NCI-H2196 treated with DMSO at 0.1 percent for 48 hours (cell line): ENCODE results near the gene TMEM151A.
"Not testable (repeated sequence)": the region's sequence is repeated elsewhere in the genome, so short reads cannot be mapped to it uniquely, and the experiment has no call there.

Source experiments
- DNase-seq: peaks from one replicate; lab custom pipeline; 2025; ENCODE audit not compliant: unreplicated experiment; lab: John Stamatoyannopoulos, UW

The TMEM151A gene

GRCh38 chr11:66297610-66298009, 5.9 kb downstream of the TMEM151A start:
- DNase-seq, result no peak

DNA sequence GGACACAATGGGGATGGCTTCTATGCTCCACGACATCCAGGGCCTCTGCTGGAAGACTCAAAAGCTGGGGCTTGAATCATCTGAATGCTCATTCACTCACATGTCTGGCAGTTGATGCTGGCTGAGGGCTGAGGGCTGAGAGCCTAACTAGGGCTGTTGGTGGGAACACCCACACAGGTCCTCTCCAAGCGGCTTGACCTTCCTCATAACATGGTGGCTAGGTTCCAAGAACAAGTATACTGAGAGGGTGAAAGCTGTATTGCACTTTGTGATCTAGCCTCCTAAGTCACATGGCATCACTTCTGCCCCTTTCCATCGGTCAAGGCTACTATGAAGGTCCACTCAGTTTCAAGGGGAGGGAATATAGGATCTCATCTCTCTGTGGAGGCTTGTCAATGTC, 7.5 kb downstream of the TMEM151A start:
- DNase-seq, result no peak

GRCh38 chr11:66302656-66303055, 11.0 kb downstream of the TMEM151A start:
- no peak for DNase-seq

DNA sequence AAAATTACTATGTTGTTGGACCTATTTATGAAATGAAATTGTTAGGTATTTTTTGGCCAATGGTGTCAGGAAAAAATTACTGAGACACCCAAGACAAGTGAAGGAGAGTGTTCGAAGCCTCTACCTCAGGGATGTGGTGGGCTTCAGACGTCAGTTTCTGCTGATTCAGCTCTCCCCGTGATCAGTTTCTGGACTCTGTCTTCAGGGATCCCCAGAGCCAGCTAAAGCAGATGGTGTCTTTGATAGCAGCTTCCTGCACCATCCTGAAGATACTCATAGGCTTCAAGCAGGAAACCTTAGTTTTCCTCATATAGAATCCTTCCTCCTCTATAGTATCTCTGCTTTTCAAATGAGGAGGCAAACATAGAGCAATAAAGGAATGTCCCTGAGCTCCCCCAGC, 17.8 kb downstream of the TMEM151A start:
- no peak for DNase-seq

GRCh38 chr11:66310324-66310723, 18.6 kb downstream of the TMEM151A start:
- no peak for DNase-seq

DNA sequence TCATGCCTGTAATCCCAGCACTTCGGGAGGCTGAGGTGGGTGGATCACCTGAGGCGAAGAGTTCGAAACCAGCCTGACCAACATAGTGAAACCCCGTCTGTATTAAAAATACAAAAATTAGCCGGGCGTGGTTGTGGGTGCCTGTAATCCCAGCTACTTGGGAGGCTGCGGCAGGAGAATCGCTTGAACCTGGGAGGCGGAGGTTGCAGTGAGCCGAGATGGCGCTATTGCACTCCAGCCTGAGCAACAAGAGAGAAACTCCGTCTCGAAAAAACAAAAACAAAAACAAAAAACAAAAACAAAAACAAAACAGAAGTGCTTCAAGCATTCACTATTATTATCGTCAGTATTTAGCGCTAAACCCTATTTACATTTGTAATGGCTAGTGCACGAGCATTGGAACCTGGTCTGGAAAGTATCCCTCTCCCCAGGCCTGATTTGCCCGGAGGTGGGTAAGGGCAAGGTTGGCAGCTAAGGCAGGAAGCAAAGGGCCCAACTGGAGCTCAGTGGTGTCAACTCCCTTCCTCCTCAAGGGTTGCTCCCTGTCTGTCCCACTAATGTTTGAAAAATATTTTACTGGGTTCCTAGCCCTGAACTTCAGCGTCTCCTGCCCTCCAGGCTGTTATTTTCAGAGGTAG, 19.2 kb downstream of the TMEM151A start:
- DNase-seq, result not testable (repeated sequence)

DNA sequence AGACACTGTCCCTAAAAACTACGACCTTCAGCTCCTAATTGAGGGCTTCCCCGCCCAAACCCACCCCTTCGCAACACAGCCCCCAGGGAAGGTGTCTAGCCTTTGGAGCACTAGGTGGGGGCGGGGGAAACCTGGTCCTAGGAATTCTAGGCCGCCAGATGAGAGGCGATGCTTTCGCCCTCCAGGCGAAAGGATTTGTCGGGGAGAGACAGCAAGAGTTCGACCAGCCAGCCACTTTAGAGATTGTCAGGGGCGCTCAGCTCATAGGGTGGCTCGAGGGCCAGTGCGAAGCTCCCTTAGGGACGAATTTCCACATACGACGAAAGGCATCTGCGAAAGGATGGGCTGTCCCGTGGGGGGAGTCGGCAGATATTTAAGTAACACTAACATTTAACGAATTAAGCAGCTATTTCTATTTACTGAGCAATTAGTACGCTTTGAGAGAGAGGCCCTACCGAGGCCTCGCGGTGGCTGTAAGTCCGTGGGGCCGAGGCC, 19.8 kb downstream of the TMEM151A start:
- DNase-seq, result no peak

DNA sequence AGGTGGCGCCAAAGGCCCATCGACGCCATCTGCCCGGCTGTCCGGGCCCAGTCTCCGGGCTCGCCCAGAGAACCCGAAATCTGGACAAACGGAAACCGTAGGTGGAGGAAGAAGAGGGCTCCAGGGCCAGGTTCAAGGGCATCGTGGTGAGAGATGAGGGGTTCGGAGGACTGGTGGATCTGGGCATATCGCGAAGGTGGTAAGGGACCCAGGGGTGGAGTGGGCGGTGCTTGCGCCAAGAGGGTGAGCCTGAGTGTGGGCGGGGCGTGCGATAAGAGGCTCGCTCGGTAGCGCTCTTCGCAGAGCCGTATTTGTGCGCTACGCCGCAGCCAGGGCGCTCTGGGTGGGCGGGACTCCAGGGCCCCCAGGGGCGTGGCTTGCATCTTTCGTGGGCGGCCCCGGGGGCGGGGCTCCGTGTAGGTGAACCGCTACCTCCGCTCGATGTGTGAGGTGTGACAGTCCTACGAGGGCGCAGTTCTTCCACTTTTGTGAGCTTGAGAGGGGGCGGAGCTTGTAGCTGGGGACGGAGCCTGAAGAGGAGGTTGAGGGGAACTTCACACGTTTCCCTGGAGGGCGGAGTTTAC, 20.4 kb downstream of the TMEM151A start:
- peak; percentile 96 for DNase-seq

DNA sequence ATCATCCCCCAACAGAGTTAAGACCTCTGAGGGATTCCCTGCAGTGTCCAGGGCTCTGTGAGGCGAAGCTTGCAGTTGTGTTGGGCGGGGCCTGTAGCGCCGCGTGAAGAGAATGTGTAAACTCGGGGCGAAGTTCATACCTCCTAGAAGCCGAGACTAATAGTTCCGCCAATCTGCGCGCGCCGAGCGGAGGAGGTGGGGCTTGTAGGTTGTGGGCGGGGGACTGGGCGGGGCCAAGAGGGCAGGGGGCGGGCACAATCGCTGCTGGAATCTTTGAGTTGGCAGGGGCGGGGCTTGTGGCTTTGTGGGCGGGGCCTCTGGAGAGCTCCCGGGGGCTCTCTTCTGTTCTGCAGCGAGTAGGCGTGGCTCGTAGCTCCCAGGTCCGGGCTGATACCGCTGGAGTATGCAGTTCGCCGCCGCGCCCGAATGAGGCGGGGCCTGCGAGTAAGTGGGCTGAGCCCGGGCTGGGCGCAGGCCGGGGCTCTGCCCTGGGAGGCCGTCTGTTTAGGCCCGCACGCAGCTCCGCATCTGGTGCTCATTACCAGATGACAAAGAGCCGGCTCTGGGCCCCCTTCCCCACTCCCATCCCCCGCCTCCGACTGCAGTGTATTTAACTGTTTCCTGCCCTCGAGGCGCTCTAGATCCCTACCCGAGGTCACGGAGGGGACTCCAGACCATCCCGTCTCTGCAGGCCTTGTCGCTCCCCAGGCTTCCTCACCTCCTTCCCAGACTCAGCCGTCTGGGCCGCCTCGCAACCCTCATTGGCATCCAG, 21.0 kb downstream of the TMEM151A start:
- DNase-seq, result peak; percentile 94

DNA sequence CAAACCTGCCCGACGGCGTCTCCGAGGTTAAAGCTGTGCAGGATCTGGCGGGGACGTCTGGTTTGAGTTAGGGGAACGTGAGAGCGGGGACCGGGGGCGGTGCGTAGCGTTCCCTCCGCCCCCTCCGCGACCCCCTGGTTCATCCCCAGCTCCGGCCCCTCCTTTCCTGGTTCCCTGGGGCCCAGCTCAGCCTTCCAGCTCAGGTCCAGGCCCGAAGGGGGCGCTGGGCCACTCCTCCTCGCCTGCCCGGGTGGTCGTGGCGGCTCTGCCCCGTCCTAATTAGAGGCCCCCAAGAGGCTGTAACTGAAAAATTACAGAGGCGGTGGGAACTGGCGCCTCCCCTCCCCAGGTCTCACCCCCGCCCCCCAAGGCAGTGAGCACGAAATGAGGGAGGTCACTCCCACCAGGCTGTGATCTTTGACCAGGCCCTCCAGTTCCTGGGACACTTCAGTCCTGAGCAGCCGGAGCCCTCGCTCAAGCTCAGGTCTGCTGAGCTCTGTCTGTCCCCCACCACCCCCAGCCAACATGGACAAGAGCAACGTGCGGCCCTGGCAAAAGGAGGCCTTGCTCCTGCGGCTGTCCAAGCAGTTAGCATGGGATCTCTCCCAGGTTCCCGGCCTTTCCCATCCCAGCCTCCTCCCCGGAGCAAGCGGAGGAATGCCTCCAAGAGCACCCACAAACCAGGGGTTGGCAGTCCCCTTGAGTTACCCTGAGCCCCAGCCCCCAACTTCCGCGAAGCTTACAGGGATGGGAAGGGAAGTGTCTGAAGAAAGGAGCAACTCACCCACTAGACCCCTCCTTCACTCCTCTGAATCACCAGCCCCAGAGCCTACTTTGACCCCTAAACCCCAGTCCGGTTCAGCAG, 21.9 kb downstream of the TMEM151A start:
- no peak for DNase-seq

DNA sequence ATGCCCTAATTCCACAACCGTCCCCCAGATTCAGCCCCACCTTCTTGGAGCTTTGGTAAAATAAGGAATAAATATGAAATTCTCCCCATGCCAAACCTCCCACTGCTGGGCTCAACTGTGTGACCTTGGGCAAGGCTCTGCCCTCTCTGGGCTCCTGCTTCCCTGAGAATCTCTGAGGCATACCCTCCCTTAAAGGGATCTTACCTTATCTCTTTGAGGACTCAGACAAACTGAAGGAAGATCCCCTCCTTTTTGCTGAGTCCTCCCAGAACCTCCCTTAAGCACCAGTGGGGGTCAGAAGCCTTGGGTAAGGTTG, 22.4 kb downstream of the TMEM151A start:
- DNase-seq, result no peak

DNA sequence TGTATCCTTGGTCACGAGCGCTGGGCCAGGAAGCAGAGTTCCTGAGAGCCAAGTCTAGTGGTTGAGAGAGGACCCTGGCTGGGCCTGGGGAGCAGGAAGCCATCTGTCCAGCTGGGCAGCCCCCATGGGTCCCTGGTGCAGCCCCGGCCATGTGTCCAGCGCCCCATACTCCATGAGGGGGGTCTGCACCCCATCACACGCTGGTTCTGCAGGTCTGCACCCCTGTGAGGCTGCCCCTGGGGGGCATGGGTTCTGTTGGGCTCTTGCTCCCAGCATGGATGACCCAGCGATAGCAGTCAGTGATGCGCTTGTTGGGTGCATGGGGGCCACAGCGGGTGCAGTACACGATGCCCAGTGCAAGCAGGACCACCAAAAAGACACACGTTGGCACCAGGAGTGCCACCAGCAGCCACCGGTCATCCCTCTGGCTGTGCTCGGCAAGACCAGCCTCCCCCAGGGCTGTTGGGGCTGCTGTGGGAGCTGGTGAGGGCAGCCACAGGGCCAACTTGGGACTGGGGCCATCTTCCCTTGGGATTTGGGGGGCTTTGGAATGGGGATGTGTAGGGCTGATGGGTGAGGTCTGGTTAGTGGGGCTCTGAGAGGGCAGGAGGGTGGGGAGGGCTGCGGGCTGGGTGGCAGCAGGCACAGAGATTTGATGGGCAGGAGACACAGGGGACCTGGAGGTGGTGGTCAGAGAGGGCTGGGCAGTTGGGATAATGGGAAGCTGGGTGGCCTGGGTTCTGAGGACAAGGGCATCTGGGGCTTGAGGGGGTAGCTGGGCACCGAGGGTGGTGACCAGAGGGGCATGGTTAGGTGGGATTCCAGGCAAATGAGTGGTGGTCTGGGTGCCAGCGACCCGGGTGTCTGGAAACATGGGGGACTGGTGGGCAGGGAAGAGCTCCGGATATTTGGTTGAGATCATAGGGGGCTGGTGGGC, 23.1 kb downstream of the TMEM151A start:
- no peak for DNase-seq

DNA sequence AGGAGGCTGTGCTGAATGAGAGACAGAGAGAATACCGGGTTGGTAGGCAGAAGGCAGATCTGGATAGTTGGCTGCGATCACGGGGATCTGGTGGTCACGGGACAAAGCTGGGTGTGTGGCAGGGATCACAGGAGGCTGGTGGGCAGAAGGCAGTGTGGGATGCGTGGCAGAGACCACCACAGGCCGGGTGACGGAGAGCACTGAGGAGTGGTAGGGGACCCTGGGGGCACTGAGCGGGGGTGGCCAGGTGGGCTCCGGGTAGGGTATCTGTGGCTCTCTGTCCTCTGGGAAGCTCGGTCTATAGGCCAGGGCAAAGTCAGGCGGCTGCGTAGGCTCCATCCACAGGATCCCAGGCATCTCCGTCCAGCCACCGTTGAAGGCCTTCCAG, 23.8 kb downstream of the TMEM151A start:
- DNase-seq, result no peak

DNA sequence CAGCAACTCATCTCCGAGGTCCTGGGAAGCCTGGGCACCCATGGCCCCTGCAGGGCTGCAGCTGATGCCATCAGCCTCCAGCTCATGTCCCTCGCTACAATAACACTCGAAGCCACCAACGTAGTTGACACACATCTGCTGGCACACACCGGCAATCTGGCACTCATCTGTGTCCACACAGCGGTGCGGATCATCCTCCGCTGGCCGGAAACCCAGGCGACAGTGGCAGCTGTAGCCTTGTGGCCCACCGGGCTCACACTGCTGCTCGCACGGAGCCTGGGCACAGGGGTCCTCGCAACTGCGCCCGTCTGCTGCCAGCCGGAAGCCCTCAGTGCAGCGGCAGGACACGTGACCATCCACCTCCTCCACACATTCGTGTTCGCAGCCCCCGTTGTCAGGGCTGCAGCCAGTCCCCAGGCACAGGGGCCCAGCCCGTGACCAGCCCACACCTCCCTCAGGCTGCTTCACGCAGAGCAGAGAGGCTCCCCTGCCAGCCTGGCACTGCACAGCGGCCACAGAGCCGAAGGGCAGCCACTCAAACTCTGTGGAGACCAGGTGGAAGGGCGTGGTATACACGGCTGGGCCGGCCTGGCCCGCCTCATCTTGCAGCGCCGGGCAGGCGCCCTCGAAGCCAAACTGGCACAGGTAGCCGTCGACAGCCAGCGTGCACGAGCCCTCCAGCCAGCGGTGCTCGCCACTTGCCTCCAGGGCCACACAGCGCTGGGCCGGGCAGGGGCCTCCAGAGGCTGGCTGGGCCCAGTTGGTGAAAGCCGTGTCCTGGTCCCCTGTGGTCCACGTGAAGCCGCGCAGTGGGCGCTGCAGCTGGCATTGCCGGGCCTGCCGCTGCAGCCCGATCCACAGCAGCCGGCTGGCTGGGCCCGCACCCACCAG, 24.5 kb downstream of the TMEM151A start:
- no peak for DNase-seq

DNA sequence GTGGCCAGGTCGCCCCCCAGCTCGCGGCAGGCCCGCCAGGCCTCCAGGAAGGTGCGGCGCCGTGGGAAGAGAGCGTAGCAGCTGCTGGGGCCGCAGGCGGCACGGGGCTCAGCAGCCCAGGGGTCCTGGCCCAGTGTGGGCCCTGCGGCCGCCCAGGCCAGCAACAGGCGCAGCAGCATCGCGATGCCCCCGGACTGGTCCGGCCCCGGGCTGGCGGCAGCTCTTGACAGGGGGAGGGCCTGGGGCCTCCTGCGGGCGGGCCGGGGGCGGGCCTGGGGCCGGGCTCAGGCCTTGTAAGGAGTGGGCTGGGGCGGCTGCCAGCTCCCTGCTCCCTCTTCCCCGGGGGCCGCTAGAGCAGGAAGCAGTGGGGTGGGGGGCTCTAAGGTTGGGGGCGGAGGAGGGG, 25.2 kb downstream of the TMEM151A start, which contains the start of gene CD248:
TSS of gene CD248 (minus strand) at position 196 of the 403 bp plus-strand sequence. CDS start at position 179, 17 bp downstream.
- no peak for DNase-seq

DNA sequence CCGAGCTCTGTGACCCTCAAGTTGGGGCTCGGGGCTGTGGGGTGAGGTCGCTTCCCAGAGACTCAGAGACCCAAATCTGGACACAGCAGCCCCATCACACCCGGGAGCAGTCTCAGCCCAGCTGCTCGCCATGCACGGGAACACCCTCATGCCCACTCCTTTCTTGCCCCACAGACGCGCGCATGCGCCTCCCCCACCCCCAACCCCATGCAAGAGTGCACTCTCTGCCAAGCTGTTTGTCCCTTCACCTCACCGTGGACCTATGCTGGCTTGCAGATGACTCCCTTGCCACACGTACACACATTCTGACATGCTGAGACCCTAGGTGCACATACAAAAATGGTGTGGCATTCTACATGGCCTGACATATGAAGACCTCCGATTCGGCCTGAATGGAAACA, 25.6 kb downstream of the TMEM151A start:
- DNase-seq, result no peak

GRCh38 chr11:66317723-66318599, 26.3 kb downstream of the TMEM151A start:
- DNase-seq, result no peak

- no peak for DNase-seq
Measured at GRCh38 chr11:66318600-66318970, 26.9 kb downstream of the TMEM151A start.
